Activated T-cell treated with anti-CD3 and anti-CD28 coated beads, Interleukin-2, amount 50 U/mL, for 72 hours (primary cell): ENCODE measurements around the gene ISL2. TPM values are rescaled to one million over a fixed set of nuclear protein-coding genes. Genes with fewer than 3 reads are reported as not detected.
A peak's percentile ranks its signal among the peaks of the same experiment; 100 is the strongest.

Experiments used
- ATAC-seq, 2 donors: fragments of 150-1000 bp; cut with Tn5 transposase; replicated peaks in 1 of 2; 2 replicates each; pipeline ENCODE4 v1.10.0; 2021; ENCODE audit warnings: moderate library complexity in 2 of 2, mild to moderate bottlenecking in 1 of 2
- DNase-seq, 2 donors: peaks; one replicate each; pipeline ENCODE4 v3.0.0; 2021 to 2022; ENCODE audit warnings: mixed read lengths in 1 of 2
- H3K27ac Mint-ChIP-seq: one replicate; pipeline ENCODE4 v1.8.0; 2022; ENCODE audit warnings: mild to moderate bottlenecking, moderate library complexity, mixed read lengths
- H3K27me3 Mint-ChIP-seq: one replicate; pipeline ENCODE4 v1.8.0; 2022; ENCODE audit warnings: low read depth, mixed read lengths
- H3K36me3 Mint-ChIP-seq, 2 donors: one replicate each; pipeline ENCODE4 v1.8.0; 2022; ENCODE audit warnings: mixed read lengths in 2 of 2, mild to moderate bottlenecking in 1 of 2; ENCODE audit not compliant: insufficient read depth in 2 of 2
- H3K4me1 Mint-ChIP-seq: one replicate; pipeline ENCODE4 v1.8.0; 2022; ENCODE audit warnings: low read depth, mixed read lengths
- H3K4me3 Mint-ChIP-seq, 2 donors: one replicate each; pipeline ENCODE4 v1.8.0; 2022; ENCODE audit warnings: mild to moderate bottlenecking in 2 of 2, mixed read lengths in 2 of 2, moderate library complexity in 2 of 2
- H3K9me3 Mint-ChIP-seq, 2 donors: one replicate each; pipeline ENCODE4 v1.8.0; 2022; ENCODE audit warnings: mixed read lengths in 2 of 2
- total RNA-seq, 2 donors: library from RNA; stranded (reverse); gene quantifications; one replicate each; pipeline ENCODE4 v1.2.3, GENCODE V29; 2022

Gene ISL2
- total RNA-seq, 2 donors from 2014 or later = 0.77 to 0.83 TPM

- ATAC-seq (no peak), DNase-seq (no peak)
- H3K4me1 Mint-ChIP-seq = peaks cover 9% of the 10 kb centered on the region
- H3K4me3 Mint-ChIP-seq = no peak overlapping the region
- H3K27ac Mint-ChIP-seq = no peak overlapping the region
- no peaks in the 10 kb centered on the region for H3K27me3 Mint-ChIP-seq
- no peaks in the 10 kb centered on the region for H3K9me3 Mint-ChIP-seq
- peaks cover 1 to 6% of the 10 kb centered on the region in 2 donors for H3K36me3 Mint-ChIP-seq
These were observed 44.8 kb downstream of the ISL2 start for GRCh38 chr15:76381366-76381765.

GRCh38 chr15:76382987-76383728 is 46.6 kb downstream of the ISL2 start:
- no peaks in the 10 kb centered on the region for H3K9me3 Mint-ChIP-seq
- peak; percentile 81 to 87 for ATAC-seq
- peaks cover 9% of the 10 kb centered on the region for H3K4me1 Mint-ChIP-seq
- H3K27me3 Mint-ChIP-seq = no peaks in the 10 kb centered on the region
- no peak for DNase-seq
- peak overlapping the region in 1 of 2 donors; percentile 20 for H3K4me3 Mint-ChIP-seq
- peaks cover 1 to 9% of the 10 kb centered on the region in 2 donors for H3K36me3 Mint-ChIP-seq
- no peak overlapping the region for H3K27ac Mint-ChIP-seq

GRCh38 chr15:76384409-76384808 is 47.8 kb downstream of the ISL2 start:
- DNase-seq (no peak), ATAC-seq (no peak)
- peaks cover 9% of the 10 kb centered on the region for H3K4me1 Mint-ChIP-seq
- no peaks in the 10 kb centered on the region for H3K9me3 Mint-ChIP-seq
- H3K4me3 Mint-ChIP-seq = no peak overlapping the region
- H3K36me3 Mint-ChIP-seq = peaks cover 1 to 6% of the 10 kb centered on the region in 2 donors
- no peak overlapping the region for H3K27ac Mint-ChIP-seq
- H3K27me3 Mint-ChIP-seq = no peaks in the 10 kb centered on the region

- H3K4me3 Mint-ChIP-seq = no peak overlapping the region
- H3K9me3 Mint-ChIP-seq = no peaks in the 10 kb centered on the region
- peaks cover 9% of the 10 kb centered on the region for H3K4me1 Mint-ChIP-seq
- DNase-seq (no peak), ATAC-seq (no peak)
- H3K27me3 Mint-ChIP-seq = no peaks in the 10 kb centered on the region
- H3K36me3 Mint-ChIP-seq = peaks cover 1 to 6% of the 10 kb centered on the region in 2 donors
- H3K27ac Mint-ChIP-seq = no peak overlapping the region
These were observed 49.6 kb downstream of the ISL2 start for GRCh38 chr15:76386178-76386577.

GRCh38 chr15:76386926-76387325 is 50.4 kb downstream of the ISL2 start:
- no peaks in the 10 kb centered on the region for H3K27me3 Mint-ChIP-seq
- H3K36me3 Mint-ChIP-seq = peaks cover 1 to 6% of the 10 kb centered on the region in 2 donors
- no peaks in the 10 kb centered on the region for H3K9me3 Mint-ChIP-seq
- H3K27ac Mint-ChIP-seq = no peak overlapping the region
- ATAC-seq = no peak
- no peak overlapping the region for H3K4me3 Mint-ChIP-seq
- peaks cover 9% of the 10 kb centered on the region for H3K4me1 Mint-ChIP-seq
- DNase-seq = no peak

- Mint-ChIP-seq H3K9me3 (no peaks in the 10 kb centered on the region), H3K27me3 (no peaks in the 10 kb centered on the region), H3K27ac (no peak overlapping the region), H3K4me3 (no peak overlapping the region), H3K4me1 (no peaks in the 10 kb centered on the region), H3K36me3 (peaks cover 0 to 6% of the 10 kb centered on the region in 2 donors)
- DNase-seq = no peak
- ATAC-seq = no peak
These were observed 54.0 kb downstream of the ISL2 start for GRCh38 chr15:76390571-76390970.

- peaks cover 0 to 4% of the 10 kb centered on the region in 2 donors for H3K36me3 Mint-ChIP-seq
- no peaks in the 10 kb centered on the region for H3K4me1 Mint-ChIP-seq
- no peak overlapping the region for H3K4me3 Mint-ChIP-seq
- DNase-seq = no peak
- H3K9me3 Mint-ChIP-seq = no peaks in the 10 kb centered on the region
- H3K27me3 Mint-ChIP-seq = no peaks in the 10 kb centered on the region
- H3K27ac Mint-ChIP-seq = no peak overlapping the region
- ATAC-seq = no peak
These were observed 54.7 kb downstream of the ISL2 start for GRCh38 chr15:76391309-76391708.

GRCh38 chr15:76391847-76392246 is 55.3 kb downstream of the ISL2 start:
- no peaks in the 10 kb centered on the region for H3K27me3 Mint-ChIP-seq

More at GRCh38 chr15:76391847-76392246, 55.3 kb downstream of the ISL2 start:
- Mint-ChIP-seq H3K4me3 (no peak overlapping the region), H3K36me3 (peaks cover 0 to 3% of the 10 kb centered on the region in 2 donors), H3K27ac (no peak overlapping the region), H3K4me1 (no peaks in the 10 kb centered on the region), H3K9me3 (no peaks in the 10 kb centered on the region)
- no peak for DNase-seq
- ATAC-seq = no peak

Other genes starting within 250 kb of the ISL2 start
- 100 to 1,000 TPM; 143 to 158 TPM for gene ETFA, start 25.3 kb upstream of the ISL2 start, total RNA-seq